Measurements from ENCODE around the gene SLC25A45.

Gene SLC25A45

DNA sequence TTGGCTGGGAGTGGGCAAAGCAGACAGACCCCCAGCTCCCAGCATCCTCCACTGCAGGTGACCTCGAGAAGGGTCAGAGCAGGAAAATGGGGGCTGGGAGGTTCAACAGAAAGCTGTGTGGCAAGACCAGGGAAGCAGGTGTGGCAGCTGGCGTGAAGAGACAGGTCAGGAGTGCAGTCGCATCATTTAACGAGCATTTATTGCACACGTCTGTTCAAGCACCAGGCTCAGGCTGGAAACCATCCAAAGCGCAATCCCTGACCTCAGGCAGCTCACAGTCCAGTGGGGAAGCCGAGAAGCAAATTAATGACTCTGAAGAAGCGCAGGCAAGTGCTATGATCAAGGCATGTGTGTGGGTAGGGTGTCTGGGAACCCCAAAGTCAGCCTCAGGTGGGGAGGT, 7.4 kb downstream of the SLC25A45 start:
- H3K9me3 ChIP-seq (ENCODE audit: control insufficient read depth, insufficient read depth, low read length) = no peaks in the 10 kb centered on the region
- no peak overlapping the region for H3K27ac ChIP-seq (ENCODE audit: low read depth, low read length)
- H4K20me1 ChIP-seq (ENCODE audit: control insufficient read depth, insufficient read depth, low read depth, low read length) = no peaks in the 10 kb centered on the region
- H3K27me3 ChIP-seq (ENCODE audit: control insufficient read depth, low read length) = no peaks in the 10 kb centered on the region
- no peak overlapping the region for H3K4me2 ChIP-seq (ENCODE audit: low read length)
- H3K4me3 ChIP-seq (ENCODE audit: low read length) = no peak overlapping the region
- no peaks in the 10 kb centered on the region for H3K79me2 ChIP-seq (ENCODE audit: control insufficient read depth, low read length)
- no peaks in the 10 kb centered on the region for H3F3A ChIP-seq (ENCODE audit: control insufficient read depth, insufficient read depth)
- H3K9me2 ChIP-seq (replicated peaks; ENCODE audit: control insufficient read depth, low read length) = no peaks in the 10 kb centered on the region
- no peaks in the 10 kb centered on the region for H3K36me3 ChIP-seq (ENCODE audit: control insufficient read depth, low read length)
- H3K4me1 ChIP-seq (ENCODE audit: control insufficient read depth, low read length) = peaks cover 17% of the 10 kb centered on the region
- TF ChIP-seq EZH2phosphoT487 (IDR thresholded peaks at IDR 0.05; ENCODE audit: borderline replicate concordance, low read length) (no peak), CTCF (IDR thresholded peaks at IDR 0.05; ENCODE audit: low read depth, low read length, poor library complexity, severe bottlenecking) (no peak)

DNA sequence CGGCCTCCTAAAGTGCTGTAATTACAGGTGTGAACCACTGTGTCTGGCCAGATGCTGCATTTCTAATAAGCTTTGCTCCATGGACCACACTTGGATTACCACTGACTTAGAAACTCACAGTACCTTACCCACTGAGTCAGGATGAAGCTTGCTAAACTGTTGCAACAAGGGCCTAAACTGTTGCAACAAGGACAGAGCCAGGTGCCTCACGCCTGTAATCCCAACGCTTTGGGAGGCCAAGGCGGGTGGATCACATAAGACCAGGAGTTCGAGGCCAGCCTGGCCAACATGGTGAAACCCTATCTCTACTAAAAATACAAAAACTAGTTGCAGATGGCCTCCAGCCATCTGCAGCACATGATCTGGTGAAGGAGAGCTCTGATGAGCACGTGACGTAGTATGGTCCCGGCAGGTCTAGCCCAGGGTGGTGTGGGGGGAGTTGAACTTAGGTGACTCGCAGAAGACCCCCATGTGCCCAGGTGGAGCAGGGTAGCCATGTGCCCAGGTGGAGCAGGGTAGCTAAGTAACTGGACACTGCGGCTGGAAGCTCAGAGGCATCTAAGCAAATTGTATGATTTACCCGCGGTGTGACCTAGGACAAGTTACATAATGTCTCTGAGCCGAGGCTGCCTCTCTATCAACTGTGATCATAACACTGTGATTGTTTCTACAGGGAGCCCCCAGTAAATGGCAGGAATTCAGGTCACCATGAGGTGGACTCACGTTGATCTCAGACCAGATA, 8.4 kb downstream of the SLC25A45 start:
- H3K79me2 ChIP-seq (ENCODE audit: control insufficient read depth, low read length) = no peaks in the 10 kb centered on the region
- no peaks in the 10 kb centered on the region for H3K9me3 ChIP-seq (ENCODE audit: control insufficient read depth, insufficient read depth, low read length)
- no peak overlapping the region for H3K4me2 ChIP-seq (ENCODE audit: low read length)
- no peak overlapping the region for H3K4me3 ChIP-seq (ENCODE audit: low read length)
- H3K27me3 ChIP-seq (ENCODE audit: control insufficient read depth, low read length) = no peaks in the 10 kb centered on the region
- H3K27ac ChIP-seq (ENCODE audit: low read depth, low read length) = no peak overlapping the region
- H3K4me1 ChIP-seq (ENCODE audit: control insufficient read depth, low read length) = peaks cover 17% of the 10 kb centered on the region
- no peaks in the 10 kb centered on the region for H4K20me1 ChIP-seq (ENCODE audit: control insufficient read depth, insufficient read depth, low read depth, low read length)
- TF ChIP-seq CTCF (IDR thresholded peaks at IDR 0.05; ENCODE audit: low read depth, low read length, poor library complexity, severe bottlenecking) (no peak), EZH2phosphoT487 (IDR thresholded peaks at IDR 0.05; ENCODE audit: borderline replicate concordance, low read length) (no peak)
- no peaks in the 10 kb centered on the region for H3K36me3 ChIP-seq (ENCODE audit: control insufficient read depth, low read length)
- H3F3A ChIP-seq (ENCODE audit: control insufficient read depth, insufficient read depth) = no peaks in the 10 kb centered on the region
- H3K9me2 ChIP-seq (replicated peaks; ENCODE audit: control insufficient read depth, low read length) = no peaks in the 10 kb centered on the region

DNA sequence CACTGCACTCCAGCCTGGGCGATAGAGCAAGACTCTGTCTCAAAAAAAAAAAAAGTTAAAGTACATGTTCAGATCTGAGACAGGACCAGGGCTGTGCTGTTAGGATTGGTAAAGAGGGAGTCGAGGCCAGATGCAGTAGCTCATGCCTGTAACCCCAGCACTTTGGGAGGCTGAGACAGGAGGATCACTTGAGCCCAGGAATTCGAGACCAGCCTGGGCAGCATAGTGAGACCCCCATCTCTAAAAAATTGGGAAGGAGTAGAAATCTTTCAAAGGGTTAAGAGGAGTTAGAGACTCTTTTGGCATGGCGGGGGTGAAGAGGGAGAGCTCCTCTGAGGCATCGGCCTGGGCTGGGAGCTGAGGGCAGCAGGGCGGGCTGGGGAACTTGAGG, 11.8 kb downstream of the SLC25A45 start:
- Histone ChIP-seq H4K20me1 (ENCODE audit: control insufficient read depth, insufficient read depth, low read depth, low read length) (no peaks in the 10 kb centered on the region), H3K27me3 (ENCODE audit: control insufficient read depth, low read length) (no peaks in the 10 kb centered on the region), H3K79me2 (ENCODE audit: control insufficient read depth, low read length) (no peaks in the 10 kb centered on the region)

GRCh38 chr11:65366340-65366773, 16.1 kb downstream of the SLC25A45 start:
- Histone ChIP-seq H3F3A (ENCODE audit: control insufficient read depth, insufficient read depth) (no peaks in the 10 kb centered on the region), H3K36me3 (ENCODE audit: control insufficient read depth, low read length) (no peaks in the 10 kb centered on the region), H3K9me3 (ENCODE audit: control insufficient read depth, insufficient read depth, low read length) (no peaks in the 10 kb centered on the region), H3K4me3 (ENCODE audit: low read length) (no peak overlapping the region), H3K27me3 (ENCODE audit: control insufficient read depth, low read length) (no peaks in the 10 kb centered on the region), H3K9me2 (replicated peaks; ENCODE audit: control insufficient read depth, low read length) (no peaks in the 10 kb centered on the region), H3K27ac (ENCODE audit: low read depth, low read length) (no peak overlapping the region), H4K20me1 (ENCODE audit: control insufficient read depth, insufficient read depth, low read depth, low read length) (no peaks in the 10 kb centered on the region), H3K79me2 (ENCODE audit: control insufficient read depth, low read length) (no peaks in the 10 kb centered on the region), H3K4me1 (ENCODE audit: control insufficient read depth, low read length) (peaks cover 10% of the 10 kb centered on the region), H3K4me2 (ENCODE audit: low read length) (no peak overlapping the region)
- TF ChIP-seq CTCF (IDR thresholded peaks at IDR 0.05; ENCODE audit: low read depth, low read length, poor library complexity, severe bottlenecking) = peak; percentile 59
- no peak for TF ChIP-seq EZH2phosphoT487 (IDR thresholded peaks at IDR 0.05; ENCODE audit: borderline replicate concordance, low read length)

More for the DNA sequence above, 11.8 kb downstream of the SLC25A45 start:
- Histone ChIP-seq H3K4me1 (ENCODE audit: control insufficient read depth, low read length) (peaks cover 7% of the 10 kb centered on the region), H3F3A (ENCODE audit: control insufficient read depth, insufficient read depth) (no peaks in the 10 kb centered on the region), H3K27ac (ENCODE audit: low read depth, low read length) (no peak overlapping the region), H3K36me3 (ENCODE audit: control insufficient read depth, low read length) (no peaks in the 10 kb centered on the region), H3K4me3 (ENCODE audit: low read length) (no peak overlapping the region), H3K9me3 (ENCODE audit: control insufficient read depth, insufficient read depth, low read length) (no peaks in the 10 kb centered on the region), H3K9me2 (replicated peaks; ENCODE audit: control insufficient read depth, low read length) (no peaks in the 10 kb centered on the region), H3K4me2 (ENCODE audit: low read length) (no peak overlapping the region)
- TF ChIP-seq EZH2phosphoT487 (IDR thresholded peaks at IDR 0.05; ENCODE audit: borderline replicate concordance, low read length) = no peak
